GM12878 (cell line): Measurements from ENCODE around the gene CDC6. TPM values are rescaled to one million over a fixed set of nuclear protein-coding genes. Genes with fewer than 3 reads are reported as not detected.

Source experiments
- ATAC-seq: fragments of 200-7000 bp; cut with Tn5 transposase; 3 replicates; pipeline ENCODE4 v1.9.1; 2020; ENCODE audit warnings: mild to moderate bottlenecking, moderate library complexity
- BruUV-seq: library from RNA; stranded (reverse); fragments of 400-500 nt; replicated peaks from 2 replicates; lab custom pipeline; 2021; lab: Mats Ljungman, UMichigan
- CTCF ChIA-PET: fragments of 300-600 bp; sonication (Branson Sonifier 250); formaldehyde crosslinking; extraction: SDS; loops from one replicate; lab custom pipeline; 2021; ENCODE audit warnings: inconsistent platforms; lab: Yijun Ruan, JAX
- POLR2A ChIA-PET: fragments of 350-600 bp; formaldehyde crosslinking; extraction: SDS; loops from one replicate; lab custom pipeline; 2021; ENCODE audit warnings: inconsistent platforms; lab: Charles Lee
- RAD21 ChIA-PET: fragments of 300-600 bp; sonication (Branson Sonifier 250); formaldehyde crosslinking; loops from one replicate; lab custom pipeline; 2023; ENCODE audit warnings: antibody characterized with exemption; ENCODE audit not compliant: unreplicated experiment; lab: Charles Lee
- SMC1A ChIA-PET: fragments of 300-600 bp; sonication (Branson Sonifier 250); formaldehyde crosslinking; loops from one replicate; lab custom pipeline; 2023; ENCODE audit not compliant: unreplicated experiment, uncharacterized antibody; lab: Charles Lee
- DNase-seq: peaks from one replicate; pipeline ENCODE4 v3.0.0-alpha.2; 2011; ENCODE audit warnings: low read depth, low spot score
- FAIRE-seq: peaks from 3 replicates; lab custom pipeline; 2011; peaks lifted over from hg19 to GRCh38; lab: Jason Lieb, UNC
- H2AFZ ChIP-seq: 2 replicates; pipeline ENCODE4 v1.6.0; 2011; ENCODE audit warnings: low read depth, low read length, control low read depth; ENCODE audit not compliant: control insufficient read depth
- H3K27ac ChIP-seq: 2 replicates; pipeline ENCODE4 v1.5.1; 2011; ENCODE audit warnings: control low read depth; ENCODE audit not compliant: control insufficient read depth, insufficient read depth
- H3K27me3 ChIP-seq, 2 experiments: replicated peaks in 1 of 2; 2 replicates each; pipeline versions ENCODE4 v1.6.0 to v1.6.1; 2011; ENCODE audit warnings: low read length in 1 of 2; ENCODE audit not compliant: control insufficient read depth in 2 of 2, insufficient read depth in 2 of 2
- H3K36me3 ChIP-seq, 2 experiments: 2 replicates each; pipeline ENCODE4 v1.5.1; 2011; ENCODE audit warnings: low read length in 1 of 2; ENCODE audit not compliant: control insufficient read depth in 2 of 2, insufficient read depth in 2 of 2
- H3K4me1 ChIP-seq: 2 replicates; pipeline ENCODE4 v1.6.1; 2011; ENCODE audit warnings: mild to moderate bottlenecking, low read length, moderate library complexity, mixed read lengths; ENCODE audit not compliant: control insufficient read depth, insufficient read depth
- H3K4me2 ChIP-seq: 2 replicates; pipeline ENCODE4 v1.6.0; 2011; ENCODE audit warnings: control low read depth; ENCODE audit not compliant: control insufficient read depth, insufficient read depth
- H3K4me3 ChIP-seq: fragments of 200-600 bp; sonication (generic); 2 replicates; pipeline ENCODE4 v1.5.1; 2016
- H3K79me2 ChIP-seq: 2 replicates; pipeline ENCODE4 v1.6.0; 2011; ENCODE audit warnings: low read length; ENCODE audit not compliant: control insufficient read depth, insufficient read depth
- H3K9ac ChIP-seq: 2 replicates; pipeline ENCODE4 v1.8.0; 2011; ENCODE audit warnings: low read length, control low read depth, mixed read lengths; ENCODE audit not compliant: control insufficient read depth, insufficient read depth
- H3K9me3 ChIP-seq: replicated peaks from 3 replicates; pipeline ENCODE4 v1.5.1; 2011; ENCODE audit warnings: mild to moderate bottlenecking, low read length; ENCODE audit not compliant: control insufficient read depth, insufficient read depth
- H4K20me1 ChIP-seq: 2 replicates; pipeline ENCODE4 v1.6.0; 2011; ENCODE audit not compliant: control insufficient read depth, insufficient read depth
- BRCA1 ChIP-seq: IDR thresholded peaks from 2 replicates; pipeline ENCODE4 v1.6.1; 2011; ENCODE audit warnings: low read depth, low read length, improper control_type of control experiment
- CHD2 ChIP-seq: IDR thresholded peaks from 2 replicates; pipeline ENCODE4 v1.6.1; 2011; ENCODE audit warnings: low read depth, low read length, improper control_type of control experiment, borderline replicate concordance
- ESRRA ChIP-seq: IDR thresholded peaks from 2 replicates; pipeline ENCODE4 v1.6.1; 2012; ENCODE audit warnings: mild to moderate bottlenecking, low read length, improper control_type of control experiment
- HDAC6 ChIP-seq: fragments of 200-600 bp; sonication (generic); IDR thresholded peaks from one replicate; pipeline ENCODE4 v1.8.0; 2017; ENCODE audit warnings: antibody characterized with exemption; ENCODE audit not compliant: unreplicated experiment
- HDGF ChIP-seq: fragments of 450-650 bp; IDR thresholded peaks from 2 replicates; pipeline ENCODE4 v1.6.1; 2016; ENCODE audit warnings: antibody characterized with exemption
- IKZF1 ChIP-seq: fragments of 450-650 bp; conservative IDR thresholded peaks from 2 replicates; pipeline ENCODE4 v1.6.1; 2017; ENCODE audit warnings: antibody characterized with exemption, mild to moderate bottlenecking
- NFIC ChIP-seq: IDR thresholded peaks from 2 replicates; pipeline ENCODE4 v1.6.1; 2012; ENCODE audit warnings: low read depth, mild to moderate bottlenecking, inconsistent platforms, low read length, moderate library complexity
- ZNF24 ChIP-seq: fragments of 450-650 bp; IDR thresholded peaks from 2 replicates; pipeline ENCODE4 v1.6.1; 2017; ENCODE audit warnings: antibody characterized with exemption, mild to moderate bottlenecking
- ZSCAN29 ChIP-seq: fragments of 450-650 bp; IDR thresholded peaks from 2 replicates; pipeline ENCODE4 v1.6.1; 2017; ENCODE audit warnings: mild to moderate bottlenecking, moderate library complexity
- WGBS: methylation state at CpG from one replicate; pipeline ENCODE4 v1.1.6; 2016; ENCODE audit warnings: low lambda C conversion rate; ENCODE audit not compliant: insufficient replicate concordance, insufficient coverage; ENCODE audit errors: missing lambda C conversion rate; 5-methylcytosine and 5-hydroxymethylcytosine counted together
- in situ Hi-C: fragments of 300-500 bp; cut with MboI; formaldehyde crosslinking; loops from 9 replicates; pipeline ENCODE4 v1.14.3; 2018; ENCODE audit warnings: mixed read lengths
- intact Hi-C: fragments of 100-400 bp; cut with micrococcal nuclease; formaldehyde crosslinking; loops from one replicate; pipeline ENCODE4 v1.14.2; 2022; ENCODE audit not compliant: unreplicated experiment
- polyA plus RNA-seq, 11 experiments: library from polyadenylated mRNA; depleted of rRNA in 4 of 11; unstranded in 6 of 11; stranded (reverse) in 5 of 11; fragments of >200 nt; fragmentation: Nextera tagmentation in 4 of 11; fragmentation: Illumina TruSeq in 1 of 11; extraction: Ambion mirVana in 4 of 11; extraction: Trizol in 1 of 11; gene quantifications; 1 replicate in 1 of 11; 2 replicates in 10 of 11; pipeline versions ENCODE4 v1.2.1 to v1.2.3, GENCODE V29; 2011 to 2016; ENCODE audit warnings: inconsistent platforms in 2 of 11, missing spikeins in 2 of 11, low read depth in 1 of 11
- total RNA-seq, 4 experiments: library from RNA; depleted of rRNA in 3 of 4; stranded (reverse); fragments of >200 nt in 3 of 4; fragmentation: Illumina TruSeq in 1 of 4; extraction: Trizol in 1 of 4; gene quantifications; 2 replicates each; pipeline versions ENCODE4 v1.2.1 to v1.2.3, GENCODE V29; 2013 to 2021
- TF ChIP-seq, protein P1 (sequence below): IDR thresholded peaks from 2 replicates; pipeline ENCODE4 v1.6.1; 2011; ENCODE audit warnings: mild to moderate bottlenecking, low read depth, low read length, moderate library complexity; ENCODE audit not compliant: insufficient replicate concordance
- TF ChIP-seq, protein P2 (sequence below): fragments of 450-650 bp; conservative IDR thresholded peaks from 2 replicates; pipeline ENCODE4 v1.6.1; 2017; ENCODE audit warnings: mild to moderate bottlenecking, moderate library complexity
- TF ChIP-seq, protein P3 (sequence below): fragments of 450-650 bp; formaldehyde crosslinking; IDR thresholded peaks from 2 replicates; pipeline ENCODE4 v1.4.0; 2020; ENCODE audit warnings: mild to moderate bottlenecking, moderate library complexity
- TF ChIP-seq, protein P4 (sequence below): IDR thresholded peaks from 2 replicates; pipeline ENCODE4 v1.6.1; 2012; ENCODE audit warnings: low read length, inconsistent platforms

The CDC6 gene
- total and polyA plus RNA-seq, 10 of the 15 experiments (the other 5 are each of a cell fraction or from before 2014, with no cell fraction given), result 13.3 to 60.9 (median 47.6) TPM

DNA sequence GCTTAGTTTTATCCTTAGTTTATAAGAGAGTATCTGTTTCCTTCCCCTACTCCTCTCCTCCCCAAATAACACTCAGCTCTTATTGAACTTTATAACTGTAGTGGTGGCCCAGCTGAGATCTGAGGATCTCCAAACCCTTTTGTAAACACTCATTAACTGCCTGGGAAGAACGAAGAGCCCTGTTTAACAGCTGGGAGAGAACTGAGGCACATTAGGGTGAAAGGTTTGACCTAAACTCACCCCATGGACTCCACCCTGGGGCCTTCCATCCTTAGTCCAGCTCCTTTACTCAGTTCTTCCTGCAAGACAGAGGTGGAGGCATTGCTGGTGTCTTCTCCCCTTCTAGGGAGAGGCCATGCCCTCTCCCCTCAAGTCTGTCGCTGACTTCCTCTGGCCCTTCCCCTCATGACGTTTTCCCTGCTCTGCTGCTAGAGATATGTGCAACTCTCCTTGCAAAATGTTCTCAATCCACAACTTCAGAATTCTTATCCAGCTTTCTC is 20.1 kb downstream of the CDC6 start:
- Histone ChIP-seq H3K79me2 (no peaks in the 10 kb centered on the region; the same call in none of the 2 replicates), H3K27me3 (no peaks in the 10 kb centered on the region), H3K4me1 (peaks cover 49% of the 10 kb centered on the region), H4K20me1 (no peaks in the 10 kb centered on the region), H2AFZ (no peak overlapping the region), H3K9ac (no peak overlapping the region), H3K27ac (no peak overlapping the region), H3K36me3 (peaks cover 0 to 4% of the 10 kb centered on the region in 2 experiments; a peak in 3 of 4 replicates), H3K4me3 (no peak overlapping the region), H3K9me3 (no peaks in the 10 kb centered on the region), H3K4me2 (no peak overlapping the region)
- in situ Hi-C loops, result loop anchor here (5.0 kb wide), 1 partner anchor 230 kb away; no protein-coding TSS in a partner anchor
- no peak for FAIRE-seq
- no peak for DNase-seq
- BruUV-seq, result no TSS peak
- WGBS, result 50% methylated on average over 3 of the region's 3 CpGs
- intact Hi-C loops, result no loop called here
- CTCF ChIA-PET, result interaction anchor here (0.7 to 10.6 kb wide), 18 partner anchors 11 to 307 kb away, joined by 3 to 311 read pairs (median 6); partner anchors contain the start of genes CDC6, GJD3 and TOP2A
- ATAC-seq, result no peak
- SMC1A ChIA-PET, result interaction anchor here (0.7 to 11.2 kb wide), 13 partner anchors 8 to 226 kb away, joined by 3 to 172 read pairs (median 5); partner anchors contain the start of genes CDC6 and TOP2A
- RAD21 ChIA-PET, result interaction anchor here (0.7 to 18.7 kb wide), 13 partner anchors 8 to 235 kb away, joined by 3 to 271 read pairs (median 5); partner anchors contain the start of genes TOP2A and WIPF2
- POLR2A ChIA-PET, result interaction anchor here (0.6 to 9.8 kb wide), 16 partner anchors 10 to 1617 kb away, joined by 3 to 123 read pairs (median 4); partner anchors contain the start of gene CDC6
- TF ChIP-seq, protein P1, sequence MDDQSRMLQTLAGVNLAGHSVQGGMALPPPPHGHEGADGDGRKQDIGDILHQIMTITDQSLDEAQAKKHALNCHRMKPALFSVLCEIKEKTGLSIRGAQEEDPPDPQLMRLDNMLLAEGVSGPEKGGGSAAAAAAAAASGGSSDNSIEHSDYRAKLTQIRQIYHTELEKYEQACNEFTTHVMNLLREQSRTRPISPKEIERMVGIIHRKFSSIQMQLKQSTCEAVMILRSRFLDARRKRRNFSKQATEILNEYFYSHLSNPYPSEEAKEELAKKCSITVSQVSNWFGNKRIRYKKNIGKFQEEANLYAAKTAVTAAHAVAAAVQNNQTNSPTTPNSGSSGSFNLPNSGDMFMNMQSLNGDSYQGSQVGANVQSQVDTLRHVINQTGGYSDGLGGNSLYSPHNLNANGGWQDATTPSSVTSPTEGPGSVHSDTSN, result no peak
- no peak for TF ChIP-seq BRCA1
- no peak for TF ChIP-seq IKZF1
- no peak for TF ChIP-seq CHD2
- TF ChIP-seq, protein P2, sequence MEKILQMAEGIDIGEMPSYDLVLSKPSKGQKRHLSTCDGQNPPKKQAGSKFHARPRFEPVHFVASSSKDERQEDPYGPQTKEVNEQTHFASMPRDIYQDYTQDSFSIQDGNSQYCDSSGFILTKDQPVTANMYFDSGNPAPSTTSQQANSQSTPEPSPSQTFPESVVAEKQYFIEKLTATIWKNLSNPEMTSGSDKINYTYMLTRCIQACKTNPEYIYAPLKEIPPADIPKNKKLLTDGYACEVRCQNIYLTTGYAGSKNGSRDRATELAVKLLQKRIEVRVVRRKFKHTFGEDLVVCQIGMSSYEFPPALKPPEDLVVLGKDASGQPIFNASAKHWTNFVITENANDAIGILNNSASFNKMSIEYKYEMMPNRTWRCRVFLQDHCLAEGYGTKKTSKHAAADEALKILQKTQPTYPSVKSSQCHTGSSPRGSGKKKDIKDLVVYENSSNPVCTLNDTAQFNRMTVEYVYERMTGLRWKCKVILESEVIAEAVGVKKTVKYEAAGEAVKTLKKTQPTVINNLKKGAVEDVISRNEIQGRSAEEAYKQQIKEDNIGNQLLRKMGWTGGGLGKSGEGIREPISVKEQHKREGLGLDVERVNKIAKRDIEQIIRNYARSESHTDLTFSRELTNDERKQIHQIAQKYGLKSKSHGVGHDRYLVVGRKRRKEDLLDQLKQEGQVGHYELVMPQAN, result no peak
- TF ChIP-seq ZNF24, result no peak
- no peak for TF ChIP-seq HDGF
- TF ChIP-seq, protein P3, sequence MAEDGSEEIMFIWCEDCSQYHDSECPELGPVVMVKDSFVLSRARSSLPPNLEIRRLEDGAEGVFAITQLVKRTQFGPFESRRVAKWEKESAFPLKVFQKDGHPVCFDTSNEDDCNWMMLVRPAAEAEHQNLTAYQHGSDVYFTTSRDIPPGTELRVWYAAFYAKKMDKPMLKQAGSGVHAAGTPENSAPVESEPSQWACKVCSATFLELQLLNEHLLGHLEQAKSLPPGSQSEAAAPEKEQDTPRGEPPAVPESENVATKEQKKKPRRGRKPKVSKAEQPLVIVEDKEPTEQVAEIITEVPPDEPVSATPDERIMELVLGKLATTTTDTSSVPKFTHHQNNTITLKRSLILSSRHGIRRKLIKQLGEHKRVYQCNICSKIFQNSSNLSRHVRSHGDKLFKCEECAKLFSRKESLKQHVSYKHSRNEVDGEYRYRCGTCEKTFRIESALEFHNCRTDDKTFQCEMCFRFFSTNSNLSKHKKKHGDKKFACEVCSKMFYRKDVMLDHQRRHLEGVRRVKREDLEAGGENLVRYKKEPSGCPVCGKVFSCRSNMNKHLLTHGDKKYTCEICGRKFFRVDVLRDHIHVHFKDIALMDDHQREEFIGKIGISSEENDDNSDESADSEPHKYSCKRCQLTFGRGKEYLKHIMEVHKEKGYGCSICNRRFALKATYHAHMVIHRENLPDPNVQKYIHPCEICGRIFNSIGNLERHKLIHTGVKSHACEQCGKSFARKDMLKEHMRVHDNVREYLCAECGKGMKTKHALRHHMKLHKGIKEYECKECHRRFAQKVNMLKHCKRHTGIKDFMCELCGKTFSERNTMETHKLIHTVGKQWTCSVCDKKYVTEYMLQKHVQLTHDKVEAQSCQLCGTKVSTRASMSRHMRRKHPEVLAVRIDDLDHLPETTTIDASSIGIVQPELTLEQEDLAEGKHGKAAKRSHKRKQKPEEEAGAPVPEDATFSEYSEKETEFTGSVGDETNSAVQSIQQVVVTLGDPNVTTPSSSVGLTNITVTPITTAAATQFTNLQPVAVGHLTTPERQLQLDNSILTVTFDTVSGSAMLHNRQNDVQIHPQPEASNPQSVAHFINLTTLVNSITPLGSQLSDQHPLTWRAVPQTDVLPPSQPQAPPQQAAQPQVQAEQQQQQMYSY, result no peak
- TF ChIP-seq HDAC6, result no peak
- TF ChIP-seq ZSCAN29, result no peak
- no peak for TF ChIP-seq ESRRA
- TF ChIP-seq NFIC, result no peak
- TF ChIP-seq, protein P4, sequence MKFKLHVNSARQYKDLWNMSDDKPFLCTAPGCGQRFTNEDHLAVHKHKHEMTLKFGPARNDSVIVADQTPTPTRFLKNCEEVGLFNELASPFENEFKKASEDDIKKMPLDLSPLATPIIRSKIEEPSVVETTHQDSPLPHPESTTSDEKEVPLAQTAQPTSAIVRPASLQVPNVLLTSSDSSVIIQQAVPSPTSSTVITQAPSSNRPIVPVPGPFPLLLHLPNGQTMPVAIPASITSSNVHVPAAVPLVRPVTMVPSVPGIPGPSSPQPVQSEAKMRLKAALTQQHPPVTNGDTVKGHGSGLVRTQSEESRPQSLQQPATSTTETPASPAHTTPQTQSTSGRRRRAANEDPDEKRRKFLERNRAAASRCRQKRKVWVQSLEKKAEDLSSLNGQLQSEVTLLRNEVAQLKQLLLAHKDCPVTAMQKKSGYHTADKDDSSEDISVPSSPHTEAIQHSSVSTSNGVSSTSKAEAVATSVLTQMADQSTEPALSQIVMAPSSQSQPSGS, result no peak
